Neural crest cell (in vitro differentiated cells): Measurements from ENCODE around the gene RNF208. TPM values are rescaled to one million over a fixed set of nuclear protein-coding genes. Genes with fewer than 3 reads are reported as not detected.

ENCODE experiments used
- DNase-seq: peaks from one replicate; pipeline ENCODE4 v3.0.0; 2021; ENCODE audit warnings: low read depth, mixed read lengths, low spot score
- H3K27ac Mint-ChIP-seq: one replicate; pipeline ENCODE4 v1.8.0; 2021; ENCODE audit warnings: mild to moderate bottlenecking, mixed read lengths; ENCODE audit not compliant: unreplicated experiment
- H3K27me3 Mint-ChIP-seq: 2 replicates; pipeline ENCODE4 v1.8.0; 2021; ENCODE audit warnings: low read depth, mild to moderate bottlenecking, mixed read lengths
- H3K36me3 Mint-ChIP-seq: 2 replicates; pipeline ENCODE4 v1.8.0; 2021; ENCODE audit warnings: low read depth, mild to moderate bottlenecking, mixed read lengths
- H3K4me1 Mint-ChIP-seq: 2 replicates; pipeline ENCODE4 v1.8.0; 2021; ENCODE audit warnings: mixed read lengths
- H3K4me3 Mint-ChIP-seq: one replicate; pipeline ENCODE4 v1.8.0; 2021; ENCODE audit warnings: mild to moderate bottlenecking, mixed read lengths
- H3K9me3 Mint-ChIP-seq: 2 replicates; pipeline ENCODE4 v1.8.0; 2021; ENCODE audit warnings: mixed read lengths
- CTCF ChIP-seq: fragments of 200-600 bp; sonication (generic); conservative IDR thresholded peaks from 2 replicates; pipeline ENCODE4 v1.5.0; 2021; ENCODE audit warnings: antibody characterized with exemption, mild to moderate bottlenecking
- total RNA-seq: library from RNA; stranded (reverse); gene quantifications from 2 replicates; pipeline ENCODE4 v1.2.1, GENCODE V29; 2021

RNF208 gene
- total RNA-seq, 1 donor from 2014 or later = 10.1 TPM

GRCh38 chr9:137198051-137198901 lies 23.8 kb downstream of the RNF208 start:
- no peak for TF ChIP-seq CTCF
- no peaks in the 10 kb centered on the region for H3K27me3 Mint-ChIP-seq
- H3K9me3 Mint-ChIP-seq = no peaks in the 10 kb centered on the region
- H3K4me3 Mint-ChIP-seq = peak overlapping the region; percentile 72
- DNase-seq = no peak
- H3K4me1 Mint-ChIP-seq = peaks cover 12% of the 10 kb centered on the region
- no peaks in the 10 kb centered on the region for H3K36me3 Mint-ChIP-seq
- no peak overlapping the region for H3K27ac Mint-ChIP-seq

GRCh38 chr9:137195525-137196220 lies 26.4 kb downstream of the RNF208 start:
- no peak for DNase-seq
- H3K4me3 Mint-ChIP-seq = peak overlapping the region; percentile 62
- H3K27me3 Mint-ChIP-seq = no peaks in the 10 kb centered on the region
- no peak overlapping the region for H3K27ac Mint-ChIP-seq
- TF ChIP-seq CTCF = no peak
- H3K36me3 Mint-ChIP-seq = no peaks in the 10 kb centered on the region
- H3K9me3 Mint-ChIP-seq = no peaks in the 10 kb centered on the region
- no peaks in the 10 kb centered on the region for H3K4me1 Mint-ChIP-seq

- H3K4me1 Mint-ChIP-seq = no peaks in the 10 kb centered on the region
- H3K27ac Mint-ChIP-seq = no peak overlapping the region
- H3K36me3 Mint-ChIP-seq = no peaks in the 10 kb centered on the region
- no peaks in the 10 kb centered on the region for H3K9me3 Mint-ChIP-seq
- no peak for TF ChIP-seq CTCF
- H3K4me3 Mint-ChIP-seq = no peak overlapping the region
- no peak for DNase-seq
- no peaks in the 10 kb centered on the region for H3K27me3 Mint-ChIP-seq
Measured at GRCh38 chr9:137194909-137195308, 27.1 kb downstream of the RNF208 start.

- no peaks in the 10 kb centered on the region for H3K36me3 Mint-ChIP-seq
- no peaks in the 10 kb centered on the region for H3K9me3 Mint-ChIP-seq
- no peaks in the 10 kb centered on the region for H3K27me3 Mint-ChIP-seq
- peaks cover 4% of the 10 kb centered on the region for H3K4me1 Mint-ChIP-seq
- H3K27ac Mint-ChIP-seq = no peak overlapping the region
- H3K4me3 Mint-ChIP-seq = no peak overlapping the region
- no peak for DNase-seq
- TF ChIP-seq CTCF = no peak
Measured at GRCh38 chr9:137194388-137194787, 27.7 kb downstream of the RNF208 start.

GRCh38 chr9:137193771-137194170 lies 28.3 kb downstream of the RNF208 start:
- Mint-ChIP-seq H3K27ac (no peak overlapping the region), H3K27me3 (no peaks in the 10 kb centered on the region), H3K4me3 (peak overlapping the region; percentile 54), H3K36me3 (no peaks in the 10 kb centered on the region), H3K9me3 (no peaks in the 10 kb centered on the region), H3K4me1 (peaks cover 10% of the 10 kb centered on the region)
- TF ChIP-seq CTCF = no peak
- no peak for DNase-seq
